ENCODE data around the gene ATP1A3. TPM values are rescaled to one million over a fixed set of nuclear protein-coding genes. Genes with fewer than 3 reads are reported as not detected.

The ATP1A3 gene
- total RNA-seq, 1 experiment from 2014 or later = 34.7 TPM

GRCh38 chr19:41987141-41987860, 6.7 kb downstream of the ATP1A3 start:
- CTCF ChIA-PET = no interaction called here
- no peaks in the 10 kb centered on the region for H3K9me2 ChIP-seq (ENCODE audit: insufficient read depth)
- H3K9ac ChIP-seq (ENCODE audit: low read length) = no peak overlapping the region
- peaks cover 0 to 7% of the 10 kb centered on the region in 2 experiments; a peak in 1 of 4 replicates for H3K36me3 ChIP-seq (ENCODE audit: control insufficient read depth in 1 of 2, insufficient read depth in 2 of 2, low read length in 2 of 2)
- no peaks in the 10 kb centered on the region for H4K20me1 ChIP-seq (ENCODE audit: insufficient read depth)
- H3K27ac ChIP-seq (ENCODE audit: low read depth, low read length) = no peak overlapping the region
- H3K4me2 ChIP-seq (ENCODE audit: low read length) = no peak overlapping the region
- POLR2A ChIA-PET = no interaction called here
- no peaks in the 10 kb centered on the region for H3K27me3 ChIP-seq (ENCODE audit: insufficient read depth, low read length)
- TF ChIP-seq REST (IDR thresholded peaks at IDR 0.05; ENCODE audit: low read depth) (no peak), ZFX (IDR thresholded peaks at IDR 0.05) (no peak), EZH2phosphoT487 (IDR thresholded peaks at IDR 0.05; ENCODE audit: borderline replicate concordance) (no peak), TCF7L2 (IDR thresholded peaks at IDR 0.05; ENCODE audit: borderline replicate concordance, extremely low read depth, insufficient read depth, insufficient read length) (no peak), ELF1 (IDR thresholded peaks at IDR 0.05; ENCODE audit: borderline replicate concordance, low read depth) (no peak), JUND (IDR thresholded peaks at IDR 0.05) (no peak), YY1 (IDR thresholded peaks at IDR 0.05; ENCODE audit: extremely low read depth, insufficient replicate concordance, low read depth, low read length) (no peak), MAX (IDR thresholded peaks at IDR 0.05) (no peak), ATF3 (IDR thresholded peaks at IDR 0.05) (no peak), CEBPB (IDR thresholded peaks at IDR 0.05; ENCODE audit: low read depth) (no peak), SIN3A (IDR thresholded peaks at IDR 0.05; ENCODE audit: low read depth) (no peak), FOSL1 (IDR thresholded peaks at IDR 0.05; ENCODE audit: low read depth) (no peak), CTCF (IDR thresholded peaks at IDR 0.05 in 2 of 3, conservative IDR thresholded peaks at IDR 0.05 in 1 of 3; ENCODE audit: borderline replicate concordance in 1 of 3, insufficient read depth in 1 of 3, low read depth in 2 of 3, low read length in 2 of 3) (no peak), POLR2A (IDR thresholded peaks at IDR 0.05; ENCODE audit: borderline replicate concordance, extremely low read depth, insufficient read depth, insufficient read length) (no peak), ZNF274 (IDR thresholded peaks at IDR 0.05; ENCODE audit: low read depth, low read length) (no peak), CBX3 (IDR thresholded peaks at IDR 0.05; ENCODE audit: low read depth) (no peak)
- RAD21 ChIA-PET (ENCODE audit: low non-redundant PET in 1 of 2, low total read pairs in 2 of 2, uncharacterized antibody in 2 of 2, unreplicated experiment in 2 of 2) = no interaction called here
- H3K4me1 ChIP-seq (ENCODE audit: control insufficient read depth in 1 of 2, insufficient read depth in 2 of 2, low read length in 2 of 2) = no peaks in the 10 kb centered on the region
- intact Hi-C loops (cut with micrococcal nuclease) = no loop called here
- no peak for ATAC-seq
- no TSS peak for BruUV-seq (replicated peaks)
- H3K9me3 ChIP-seq (ENCODE audit: control insufficient read depth in 1 of 2, insufficient read depth in 1 of 2, low read depth in 1 of 2, low read length in 2 of 2) = no peaks in the 10 kb centered on the region
- no peak overlapping the region for H3K4me3 ChIP-seq (replicated peaks in 1 of 2; ENCODE audit: low read depth in 1 of 2, low read length in 2 of 2)
- no peak for DNase-seq (ENCODE audit: low read depth, low spot score)
- H2AFZ ChIP-seq (ENCODE audit: low read depth, low read length, poor library complexity, severe bottlenecking) = no peak overlapping the region
- no peaks in the 10 kb centered on the region for H3K79me2 ChIP-seq (ENCODE audit: insufficient read depth, low read length)
